Erythroblast (primary cell): ENCODE data around the gene PCDHA11.

Source experiments
- GATA1 ChIP-seq: IDR thresholded peaks from 2 replicates; pipeline ENCODE4 v1.6.1; 2011; ENCODE audit warnings: low read depth, mild to moderate bottlenecking, control low read depth, low read length, moderate library complexity
- POLR2A ChIP-seq: IDR thresholded peaks from 2 replicates; pipeline ENCODE4 v1.6.1; 2011; ENCODE audit warnings: mild to moderate bottlenecking, low read length

GRCh38 chr5:140870221-140871201 is 1.8 kb downstream of the PCDHA11 start:
- TF ChIP-seq POLR2A (no peak), GATA1 (no peak)
